ENCODE results near the gene ALDH18A1.

Gene ALDH18A1

GRCh38 chr10:95574649-95575365, 81.7 kb downstream of the ALDH18A1 start:
- DNase-seq: no peak

GRCh38 chr10:95573964-95574604, 82.4 kb downstream of the ALDH18A1 start:
- no peak for DNase-seq

GRCh38 chr10:95573527-95573926, 83.0 kb downstream of the ALDH18A1 start:
- DNase-seq: no peak

GRCh38 chr10:95572131-95572820, 84.2 kb downstream of the ALDH18A1 start:
- no peak for DNase-seq

- DNase-seq: no peak
Observed at GRCh38 chr10:95571390-95571789, 85.1 kb downstream of the ALDH18A1 start.

- DNase-seq: no peak
Observed at GRCh38 chr10:95569368-95569767, 87.1 kb downstream of the ALDH18A1 start.

- DNase-seq: no peak
Observed at GRCh38 chr10:95567903-95568630, 88.4 kb downstream of the ALDH18A1 start.

- DNase-seq: no peak
Observed at GRCh38 chr10:95566136-95566535, 90.4 kb downstream of the ALDH18A1 start.

GRCh38 chr10:95565336-95565735, 91.2 kb downstream of the ALDH18A1 start:
- no peak for DNase-seq

- no peak for DNase-seq
Observed at GRCh38 chr10:95564291-95564690, 92.2 kb downstream of the ALDH18A1 start.

- DNase-seq: no peak
Observed at GRCh38 chr10:95562341-95562965, 94.1 kb downstream of the ALDH18A1 start.

- no peak for DNase-seq
Observed at GRCh38 chr10:95561864-95562177, 94.7 kb downstream of the ALDH18A1 start.

- peak; percentile 99 for DNase-seq
Observed at GRCh38 chr10:95561177-95561863, 95.2 kb downstream of the ALDH18A1 start, which contains the start of gene SORBS1. Gene SORBS1, minus strand, starts transcription at chr10:95561371. Its CDS starts 120,236 bp downstream, at chr10:95441135.

GRCh38 chr10:95560278-95561176, 96.0 kb downstream of the ALDH18A1 start:
- peak; percentile 66 for DNase-seq

GRCh38 chr10:95559896-95560277, 96.6 kb downstream of the ALDH18A1 start:
- DNase-seq: no peak

- DNase-seq: peak; percentile 40
Observed at GRCh38 chr10:95559471-95559870, 97.0 kb downstream of the ALDH18A1 start.

GRCh38 chr10:95558593-95559320, 97.8 kb downstream of the ALDH18A1 start:
- DNase-seq: no peak

- DNase-seq: no peak
Observed at GRCh38 chr10:95556994-95557767, 99.3 kb downstream of the ALDH18A1 start.
